ENCODE data around the gene SHD. TPM values are rescaled to one million over a fixed set of nuclear protein-coding genes. Genes with fewer than 3 reads are reported as not detected.

SHD gene
- total and polyA plus RNA-seq, 9 of the 15 experiments (the other 6 are each of a cell fraction or from before 2014, with no cell fraction given), result 0.05 to 0.62 (median 0.15) TPM; not detected in 5

GRCh38 chr19:4326837-4327251 is 47.8 kb downstream of the SHD start (continued):
- no peak for TF ChIP-seq WHSC1 (IDR thresholded peaks at IDR 0.05; ENCODE audit: low read length)
- no peak for TF ChIP-seq CBFB (CRISPR knock-in tag; IDR thresholded peaks at IDR 0.05)
- no peak for TF ChIP-seq CREBBP (IDR thresholded peaks at IDR 0.05; ENCODE audit: low read depth, low read length)
- TF ChIP-seq ZKSCAN3 (CRISPR knock-in tag; IDR thresholded peaks at IDR 0.05), result no peak
- no peak for TF ChIP-seq NFIX (CRISPR knock-in tag; IDR thresholded peaks at IDR 0.05; ENCODE audit: low read depth)
- TF ChIP-seq CREB3L1 (IDR thresholded peaks at IDR 0.05; ENCODE audit: borderline replicate concordance, low read depth), result peak; percentile 90
- TF ChIP-seq KLF6 (CRISPR knock-in tag; IDR thresholded peaks at IDR 0.05; ENCODE audit: borderline replicate concordance), result no peak
- no peak for TF ChIP-seq DEAF1 (CRISPR knock-in tag; IDR thresholded peaks at IDR 0.05)
- TF ChIP-seq RFX5 (IDR thresholded peaks at IDR 0.05; ENCODE audit: low read depth, low read length), result no peak
- TF ChIP-seq SFPQ (IDR thresholded peaks at IDR 0.05; ENCODE audit: low read depth, low read length), result no peak
- no peak for TF ChIP-seq CREB5 (CRISPR knock-in tag; IDR thresholded peaks at IDR 0.05)
- TF ChIP-seq SMARCA4 (IDR thresholded peaks at IDR 0.05), result 0 out of 2 replicates have a peak, but pooled peaks have one; percentile 16
- no peak for TF ChIP-seq ELF2 (CRISPR knock-in tag; IDR thresholded peaks at IDR 0.05)
- TF ChIP-seq ZNF143 (CRISPR knock-in tag; IDR thresholded peaks at IDR 0.05), result no peak
- no peak for TF ChIP-seq ARID3B (CRISPR knock-in tag; IDR thresholded peaks at IDR 0.05; ENCODE audit: borderline replicate concordance)
- no peak for TF ChIP-seq TFE3 (CRISPR knock-in tag; IDR thresholded peaks at IDR 0.05)
- TF ChIP-seq E2F5 (CRISPR knock-in tag; IDR thresholded peaks at IDR 0.05), result no peak
- TF ChIP-seq ZBTB1 (CRISPR knock-in tag; IDR thresholded peaks at IDR 0.05; ENCODE audit: borderline replicate concordance, low read depth), result no peak
